ENCODE data around the gene CDKN2AIPNL. TPM values are rescaled to one million over a fixed set of nuclear protein-coding genes. Genes with fewer than 3 reads are reported as not detected.
A peak's percentile ranks its signal among the peaks of the same experiment; 100 is the strongest.

CDKN2AIPNL gene
- total and polyA plus RNA-seq, 2 of the 13 experiments (the other 11 are each of a cell fraction or from before 2014, with no cell fraction given) = 17.4 to 46.5 TPM

DNA sequence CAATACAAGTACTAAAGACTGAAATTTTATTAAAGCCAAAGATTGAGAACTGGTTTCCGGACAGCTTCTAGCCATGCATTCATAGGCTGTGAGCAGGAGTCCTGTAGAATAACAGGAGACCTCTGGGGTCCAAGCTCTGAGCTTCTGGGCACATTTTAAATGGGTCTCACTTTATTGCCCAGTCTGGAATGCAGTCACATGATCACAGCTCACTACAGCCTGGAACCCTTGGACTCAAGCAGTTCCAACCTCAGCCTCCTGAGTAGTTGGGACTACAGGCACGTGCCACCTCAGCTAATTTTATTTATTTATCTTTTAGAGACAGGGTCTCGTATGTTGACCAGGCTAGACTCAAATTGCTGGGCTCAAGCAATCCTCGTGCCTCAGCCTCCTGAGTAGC, 15.4 kb downstream of the CDKN2AIPNL start:
- no peaks in the 10 kb centered on the region for H3K79me2 ChIP-seq (ENCODE audit: insufficient read depth, low read length)
- no peak for TF ChIP-seq SMARCE1 (IDR thresholded peaks at IDR 0.05; ENCODE audit: borderline replicate concordance)
- 0 out of 2 replicates have a peak, but pooled peaks have one; percentile 9 for TF ChIP-seq MAFF (IDR thresholded peaks at IDR 0.05; ENCODE audit: low read depth, low read length)
- TF ChIP-seq MAFK (conservative IDR thresholded peaks at IDR 0.05 in 1 of 2, IDR thresholded peaks at IDR 0.05 in 1 of 2; ENCODE audit: low read length in 2 of 2) = 0 out of 4 replicates have a peak, but pooled peaks have one; percentile 7 to 24
- TF ChIP-seq ZNF121 (CRISPR knock-in tag; IDR thresholded peaks at IDR 0.05) = peak; percentile 89
- H3K9me3 ChIP-seq (ENCODE audit: low read length) = no peaks in the 10 kb centered on the region
- FAIRE-seq (no peak), ATAC-seq (peak; percentile 43), DNase-seq (ENCODE audit: low spot score) (no peak)
- H2AFZ ChIP-seq (ENCODE audit: low read length) = no peak overlapping the region
- H3K27ac ChIP-seq (ENCODE audit: extremely low read length, insufficient read depth, low read length) = no peak overlapping the region
- no peak overlapping the region for H3K4me3 ChIP-seq (replicated peaks in 1 of 3; ENCODE audit: insufficient read depth in 1 of 3, low read depth in 2 of 3, low read length in 3 of 3)
- BruUV-seq (replicated peaks) = no TSS peak
- H4K20me1 ChIP-seq (ENCODE audit: insufficient read depth, low read length) = no peaks in the 10 kb centered on the region
- WGBS (ENCODE audit: low lambda C conversion rate) = 92% methylated on average over 4 of the region's 4 CpGs
- H3K4me1 ChIP-seq (ENCODE audit: insufficient read depth, low read length) = 0 out of 2 replicates have a peak, but pooled peaks cover 9% of the 10 kb centered on the region
- H3K9ac ChIP-seq (ENCODE audit: insufficient read depth, low read depth, low read length) = no peak overlapping the region
- in situ Hi-C loops (cut with HindIII; ENCODE audit: extremely low pct_ligation_motif_present, low pct_unique_long_range_greater_than_20kb) = no loop called here
- POLR2A ChIA-PET = interaction anchor here (1.0 kb wide), 1 partner anchor 24 kb away, joined by 3 read pairs; the partner anchor contains the start of gene UBE2B
- H3K36me3 ChIP-seq (replicated peaks in 1 of 2; ENCODE audit: control insufficient read depth in 1 of 2, insufficient read depth in 2 of 2, low read length in 2 of 2) = peaks cover 6 to 28% of the 10 kb centered on the region in 2 experiments; a peak in 3 of 5 replicates
- intact Hi-C loops (cut with micrococcal nuclease; ENCODE audit: unreplicated experiment) = no loop called here
- CTCF ChIA-PET (ENCODE audit: low intra/inter-chr PET ratio, low total read pairs) = no interaction called here
- no peak overlapping the region for H3K4me2 ChIP-seq (ENCODE audit: low read depth, low read length)
- no peaks in the 10 kb centered on the region for H3K27me3 ChIP-seq (ENCODE audit: control insufficient read depth in 1 of 2, insufficient read depth in 2 of 2, low read length in 2 of 2)

DNA sequence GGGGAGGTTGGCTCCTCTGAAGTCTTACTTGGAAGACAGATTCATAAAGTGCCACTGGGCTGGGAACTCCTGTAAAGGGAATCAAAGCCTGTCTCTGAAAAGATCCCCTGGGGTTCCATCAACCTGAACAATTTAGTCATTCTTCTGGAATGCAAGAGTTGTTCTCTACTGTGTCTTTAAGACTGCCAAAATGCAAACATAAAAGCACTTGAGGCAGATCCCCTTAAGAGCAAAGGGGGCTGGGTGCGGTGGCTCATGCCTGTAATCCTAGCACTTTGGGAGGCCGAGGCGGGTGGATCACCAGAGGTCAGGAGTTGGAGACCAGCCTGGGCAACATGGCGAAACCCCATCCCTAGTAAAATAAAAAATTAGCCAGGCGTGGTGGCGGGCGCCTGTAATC, 16.7 kb downstream of the CDKN2AIPNL start:
- Histone ChIP-seq H3K4me1 (ENCODE audit: insufficient read depth, low read length) (0 out of 2 replicates have a peak, but pooled peaks cover 9% of the 10 kb centered on the region), H3K4me2 (ENCODE audit: low read depth, low read length) (no peak overlapping the region), H4K20me1 (ENCODE audit: insufficient read depth, low read length) (no peaks in the 10 kb centered on the region), H3K27me3 (ENCODE audit: control insufficient read depth in 1 of 2, insufficient read depth in 2 of 2, low read length in 2 of 2) (no peaks in the 10 kb centered on the region), H3K9ac (ENCODE audit: insufficient read depth, low read depth, low read length) (no peak overlapping the region), H3K9me3 (ENCODE audit: low read length) (no peaks in the 10 kb centered on the region), H3K27ac (ENCODE audit: extremely low read length, insufficient read depth, low read length) (no peak overlapping the region), H3K4me3 (replicated peaks in 1 of 3; ENCODE audit: insufficient read depth in 1 of 3, low read depth in 2 of 3, low read length in 3 of 3) (no peak overlapping the region), H3K79me2 (ENCODE audit: insufficient read depth, low read length) (no peaks in the 10 kb centered on the region), H3K36me3 (replicated peaks in 1 of 2; ENCODE audit: control insufficient read depth in 1 of 2, insufficient read depth in 2 of 2, low read length in 2 of 2) (peaks cover 6 to 39% of the 10 kb centered on the region in 2 experiments; a peak in 4 of 5 replicates), H2AFZ (ENCODE audit: low read length) (no peak overlapping the region)
- DNase-seq (ENCODE audit: low spot score) = no peak
- intact Hi-C loops (cut with micrococcal nuclease; ENCODE audit: unreplicated experiment) (no loop called here), in situ Hi-C loops (cut with HindIII; ENCODE audit: extremely low pct_ligation_motif_present, low pct_unique_long_range_greater_than_20kb) (no loop called here)
- BruUV-seq (replicated peaks) = no TSS peak
- ChIA-PET CTCF (ENCODE audit: low intra/inter-chr PET ratio, low total read pairs) (no interaction called here), POLR2A (no interaction called here)
- 90% methylated on average over 7 of the region's 7 CpGs for WGBS (ENCODE audit: low lambda C conversion rate)
- ATAC-seq = no peak
- TF ChIP-seq ZNF343 (CRISPR knock-in tag; IDR thresholded peaks at IDR 0.05) = no peak
- TF ChIP-seq, protein P1, sequence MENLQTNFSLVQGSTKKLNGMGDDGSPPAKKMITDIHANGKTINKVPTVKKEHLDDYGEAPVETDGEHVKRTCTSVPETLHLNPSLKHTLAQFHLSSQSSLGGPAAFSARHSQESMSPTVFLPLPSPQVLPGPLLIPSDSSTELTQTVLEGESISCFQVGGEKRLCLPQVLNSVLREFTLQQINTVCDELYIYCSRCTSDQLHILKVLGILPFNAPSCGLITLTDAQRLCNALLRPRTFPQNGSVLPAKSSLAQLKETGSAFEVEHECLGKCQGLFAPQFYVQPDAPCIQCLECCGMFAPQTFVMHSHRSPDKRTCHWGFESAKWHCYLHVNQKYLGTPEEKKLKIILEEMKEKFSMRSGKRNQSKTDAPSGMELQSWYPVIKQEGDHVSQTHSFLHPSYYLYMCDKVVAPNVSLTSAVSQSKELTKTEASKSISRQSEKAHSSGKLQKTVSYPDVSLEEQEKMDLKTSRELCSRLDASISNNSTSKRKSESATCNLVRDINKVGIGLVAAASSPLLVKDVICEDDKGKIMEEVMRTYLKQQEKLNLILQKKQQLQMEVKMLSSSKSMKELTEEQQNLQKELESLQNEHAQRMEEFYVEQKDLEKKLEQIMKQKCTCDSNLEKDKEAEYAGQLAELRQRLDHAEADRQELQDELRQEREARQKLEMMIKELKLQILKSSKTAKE (CRISPR knock-in tag; IDR thresholded peaks at IDR 0.05; ENCODE audit: borderline replicate concordance) = no peak
- TF ChIP-seq PCBP1 (IDR thresholded peaks at IDR 0.05; ENCODE audit: borderline replicate concordance, low read depth, low read length) = no peak
- TF ChIP-seq SRSF4 (IDR thresholded peaks at IDR 0.05; ENCODE audit: low read depth, low read length, poor library complexity, severe bottlenecking) = no peak
- FAIRE-seq = no peak

Data from HepG2 (cell line).